Astrocyte (in vitro differentiated cells and primary cell): ENCODE data around the gene C5orf24.

Experiments
- CTCF ChIP-seq: IDR thresholded peaks from 2 replicates; pipeline ENCODE4 v1.5.1; 2011; ENCODE audit warnings: low read depth, mild to moderate bottlenecking, inconsistent platforms, low read length, moderate library complexity; ENCODE audit not compliant: insufficient read depth
- EZH2 ChIP-seq: IDR thresholded peaks from 2 replicates; pipeline ENCODE4 v1.6.1; 2012; ENCODE audit warnings: mild to moderate bottlenecking, low read length, inconsistent platforms; ENCODE audit not compliant: insufficient read depth

GRCh38 chr5:134813407-134813806, 32.4 kb upstream of the C5orf24 start:
- no peak for TF ChIP-seq EZH2
- no peak for TF ChIP-seq CTCF
